Fibroblast of pulmonary artery (primary cell): ENCODE data around the gene CEP104.

Experiments used
- DNase-seq: peaks from one replicate; pipeline ENCODE4 v3.0.0-alpha.2; 2010; ENCODE audit warnings: low read depth
- H3K4me3 ChIP-seq: replicated peaks from 2 replicates; pipeline ENCODE4 v1.5.1; 2011; ENCODE audit warnings: low read depth, mild to moderate bottlenecking, control low read depth, low read length, moderate library complexity
- CTCF ChIP-seq: IDR thresholded peaks from 2 replicates; pipeline ENCODE4 v1.5.1; 2011; ENCODE audit warnings: mild to moderate bottlenecking, control low read depth, low read length, inconsistent platforms; ENCODE audit errors: missing control alignments

The CEP104 gene

GRCh38 chr1:3903141-3904005 is 46.4 kb upstream of the CEP104 start:
- no peak overlapping the region for H3K4me3 ChIP-seq
- no peak for TF ChIP-seq CTCF
- no peak for DNase-seq

GRCh38 chr1:3902571-3903091 is 45.6 kb upstream of the CEP104 start:
- H3K4me3 ChIP-seq, result no peak overlapping the region
- DNase-seq, result no peak
- no peak for TF ChIP-seq CTCF

- TF ChIP-seq CTCF, result no peak
- DNase-seq, result no peak
- H3K4me3 ChIP-seq, result no peak overlapping the region
These were observed 45.1 kb upstream of the CEP104 start for GRCh38 chr1:3902111-3902511.

- peak; percentile 97 for DNase-seq
- TF ChIP-seq CTCF, result no peak
- peak overlapping the region; percentile 91 for H3K4me3 ChIP-seq
These were observed 44.0 kb upstream of the CEP104 start for GRCh38 chr1:3900969-3901529.

- H3K4me3 ChIP-seq, result peak within 1 kb of the TSS; percentile 91
- TF ChIP-seq CTCF, result no peak
- peak; percentile 99 for DNase-seq
These were observed 43.3 kb upstream of the CEP104 start, which contains the start of gene C1orf174 for GRCh38 chr1:3900150-3900968. Gene C1orf174 (minus strand): TSS chr1:3900272. CDS start chr1:3900186, 86 bp downstream.

- peak; percentile 6 for TF ChIP-seq CTCF
These were observed 42.7 kb upstream of the CEP104 start for GRCh38 chr1:3899754-3900149.

More at GRCh38 chr1:3899754-3900149, 42.7 kb upstream of the CEP104 start:
- DNase-seq, result no peak
- H3K4me3 ChIP-seq, result peak overlapping the region; percentile 91
